ENCODE data around the gene FBLN2. TPM values are rescaled to one million over a fixed set of nuclear protein-coding genes. Genes with fewer than 3 reads are reported as not detected.

The FBLN2 gene
- total RNA-seq, 1 experiment from 2014 or later, result 1.2 TPM

GRCh38 chr3:13665582-13666226 lies 116.8 kb downstream of the FBLN2 start:
- DNase-seq (ENCODE audit: low read depth), result no peak

GRCh38 chr3:13666227-13666619 lies 117.3 kb downstream of the FBLN2 start:
- DNase-seq (ENCODE audit: low read depth), result no peak

GRCh38 chr3:13666781-13667709 lies 118.1 kb downstream of the FBLN2 start:
- no peak for DNase-seq (ENCODE audit: low read depth)

- DNase-seq (ENCODE audit: low read depth), result no peak
Measured at GRCh38 chr3:13668136-13668535, 119.2 kb downstream of the FBLN2 start.

- DNase-seq (ENCODE audit: low read depth), result no peak
Measured at GRCh38 chr3:13669457-13669856, 120.5 kb downstream of the FBLN2 start.

- no peak for DNase-seq (ENCODE audit: low read depth)
Measured at GRCh38 chr3:13670292-13670691, 121.4 kb downstream of the FBLN2 start.

- no peak for DNase-seq (ENCODE audit: low read depth)
Measured at GRCh38 chr3:13671482-13672233, 122.7 kb downstream of the FBLN2 start.

- DNase-seq (ENCODE audit: low read depth), result no peak
Measured at GRCh38 chr3:13673207-13673606, 124.3 kb downstream of the FBLN2 start.

GRCh38 chr3:13674538-13675185 lies 125.7 kb downstream of the FBLN2 start:
- no peak for DNase-seq (ENCODE audit: low read depth)

- DNase-seq (ENCODE audit: low read depth), result no peak
Measured at GRCh38 chr3:13676356-13677017, 127.6 kb downstream of the FBLN2 start.

- DNase-seq (ENCODE audit: low read depth), result no peak
Measured at GRCh38 chr3:13677272-13677671, 128.3 kb downstream of the FBLN2 start.

- DNase-seq (ENCODE audit: low read depth), result no peak
Measured at GRCh38 chr3:13681931-13682330, 133.0 kb downstream of the FBLN2 start.

GRCh38 chr3:13682331-13683013 lies 133.5 kb downstream of the FBLN2 start:
- no peak for DNase-seq (ENCODE audit: low read depth)

GRCh38 chr3:13683288-13683687 lies 134.4 kb downstream of the FBLN2 start:
- DNase-seq (ENCODE audit: low read depth), result no peak

GRCh38 chr3:13683772-13684171 lies 134.8 kb downstream of the FBLN2 start:
- no peak for DNase-seq (ENCODE audit: low read depth)

- no peak for DNase-seq (ENCODE audit: low read depth)
Measured at GRCh38 chr3:13684350-13684749, 135.4 kb downstream of the FBLN2 start.

GRCh38 chr3:13684854-13685253 lies 135.9 kb downstream of the FBLN2 start:
- no peak for DNase-seq (ENCODE audit: low read depth)

GRCh38 chr3:13685721-13686120 lies 136.8 kb downstream of the FBLN2 start:
- no peak for DNase-seq (ENCODE audit: low read depth)

GRCh38 chr3:13686367-13687160 lies 137.6 kb downstream of the FBLN2 start:
- no peak for DNase-seq (ENCODE audit: low read depth)

- DNase-seq (ENCODE audit: low read depth), result no peak
Measured at GRCh38 chr3:13687517-13687943, 138.6 kb downstream of the FBLN2 start.

All from M059J (cell line).